ENCODE data around the gene TNFRSF12A. TPM values are rescaled to one million over a fixed set of nuclear protein-coding genes. Genes with fewer than 3 reads are reported as not detected.

Gene TNFRSF12A
- total and polyA plus RNA-seq, 2 of the 4 experiments (the other 2 are of a cell fraction) = 103 to 304 TPM

DNA sequence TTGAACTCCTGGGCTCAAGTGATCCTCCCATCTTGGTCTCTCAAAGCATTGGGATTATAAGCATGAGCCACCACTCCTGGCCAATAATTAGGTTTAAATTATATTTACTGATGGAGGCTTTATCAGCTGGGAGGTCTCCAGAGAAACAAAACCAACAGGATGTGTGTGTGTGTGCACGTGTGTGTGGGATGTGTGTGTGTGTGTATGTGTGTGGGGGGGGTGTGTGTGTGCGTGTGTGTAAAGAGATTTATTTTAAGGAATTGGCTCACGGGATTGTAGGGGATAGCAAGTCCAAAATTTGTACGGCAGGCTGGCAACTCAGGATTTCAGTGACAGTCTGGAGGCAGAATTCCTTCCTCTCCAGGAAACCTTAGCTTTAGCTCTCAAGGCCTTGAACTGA lies 30.8 kb downstream of the TNFRSF12A start:
- no peak for ATAC-seq (ENCODE audit: low read depth)
- BruUV-seq (replicated peaks) = no TSS peak
- ChIA-PET POLR2A (ENCODE audit: unreplicated experiment) (no interaction called here), CTCF (no interaction called here)
- no peaks in the 10 kb centered on the region for H3K36me3 ChIP-seq (ENCODE audit: control insufficient read depth, insufficient read depth, low read length)
- dilution Hi-C loops (cut with HindIII; ENCODE audit: low sequenced_read_pairs, unreplicated experiment) (no loop called here), intact Hi-C loops (cut with micrococcal nuclease) (no loop called here), in situ Hi-C loops (cut with MboI; ENCODE audit: low sequenced_read_pairs) (no loop called here)
- no peaks in the 10 kb centered on the region for H3K79me1 ChIP-seq (ENCODE audit: low read depth in 1 of 2, low read length in 2 of 2)
- no peak overlapping the region for H3K18ac ChIP-seq (ENCODE audit: low read depth, low read length)
- H4K91ac ChIP-seq (ENCODE audit: insufficient read depth, low read depth, low read length) = no peak overlapping the region
- H3K4me1 ChIP-seq (ENCODE audit: control insufficient read depth, insufficient read depth, low read length) = no peaks in the 10 kb centered on the region; the same call in 1 of the 2 replicates
- no peak overlapping the region for H2AFZ ChIP-seq (replicated peaks; ENCODE audit: low read length, poor library complexity)
- no peak overlapping the region for H3K27ac ChIP-seq (ENCODE audit: insufficient read depth, low read length)
- H2AK5ac ChIP-seq (ENCODE audit: low read depth, low read length) = no peak overlapping the region
- no peak overlapping the region for H2BK20ac ChIP-seq (ENCODE audit: low read depth, low read length)
- H3K27me3 ChIP-seq (ENCODE audit: control insufficient read depth, insufficient read depth, low read length) = peaks cover 44% of the 10 kb centered on the region
- no peaks in the 10 kb centered on the region for H3K9me3 ChIP-seq (ENCODE audit: control insufficient read depth, insufficient read depth, low read length)
- no peak overlapping the region for H3K56ac ChIP-seq (ENCODE audit: extremely low read depth, insufficient read depth, low read length)
- TF ChIP-seq, protein P1, sequence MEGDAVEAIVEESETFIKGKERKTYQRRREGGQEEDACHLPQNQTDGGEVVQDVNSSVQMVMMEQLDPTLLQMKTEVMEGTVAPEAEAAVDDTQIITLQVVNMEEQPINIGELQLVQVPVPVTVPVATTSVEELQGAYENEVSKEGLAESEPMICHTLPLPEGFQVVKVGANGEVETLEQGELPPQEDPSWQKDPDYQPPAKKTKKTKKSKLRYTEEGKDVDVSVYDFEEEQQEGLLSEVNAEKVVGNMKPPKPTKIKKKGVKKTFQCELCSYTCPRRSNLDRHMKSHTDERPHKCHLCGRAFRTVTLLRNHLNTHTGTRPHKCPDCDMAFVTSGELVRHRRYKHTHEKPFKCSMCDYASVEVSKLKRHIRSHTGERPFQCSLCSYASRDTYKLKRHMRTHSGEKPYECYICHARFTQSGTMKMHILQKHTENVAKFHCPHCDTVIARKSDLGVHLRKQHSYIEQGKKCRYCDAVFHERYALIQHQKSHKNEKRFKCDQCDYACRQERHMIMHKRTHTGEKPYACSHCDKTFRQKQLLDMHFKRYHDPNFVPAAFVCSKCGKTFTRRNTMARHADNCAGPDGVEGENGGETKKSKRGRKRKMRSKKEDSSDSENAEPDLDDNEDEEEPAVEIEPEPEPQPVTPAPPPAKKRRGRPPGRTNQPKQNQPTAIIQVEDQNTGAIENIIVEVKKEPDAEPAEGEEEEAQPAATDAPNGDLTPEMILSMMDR (conservative IDR thresholded peaks at IDR 0.05; ENCODE audit: low read depth, low read length) = no peak
- TF ChIP-seq MAZ (IDR thresholded peaks at IDR 0.05; ENCODE audit: borderline replicate concordance, low read depth, low read length) (no peak), POLR2A (IDR thresholded peaks at IDR 0.05; ENCODE audit: low read depth, low read length) (no peak), RCOR1 (IDR thresholded peaks at IDR 0.05; ENCODE audit: insufficient replicate concordance, low read length) (no peak), RFX5 (IDR thresholded peaks at IDR 0.05; ENCODE audit: low read depth, low read length) (no peak), FOS (IDR thresholded peaks at IDR 0.05; ENCODE audit: low read depth, low read length) (no peak), NFE2L2 (IDR thresholded peaks at IDR 0.05; ENCODE audit: low read depth, low read length) (no peak), RAD21 (IDR thresholded peaks at IDR 0.05; ENCODE audit: low read length) (no peak), BHLHE40 (IDR thresholded peaks at IDR 0.05; ENCODE audit: low read depth, low read length) (no peak), SMC3 (IDR thresholded peaks at IDR 0.05; ENCODE audit: low read depth, low read length) (no peak), MXI1 (IDR thresholded peaks at IDR 0.05; ENCODE audit: borderline replicate concordance, low read depth, low read length) (no peak)
- TF ChIP-seq, protein P2, sequence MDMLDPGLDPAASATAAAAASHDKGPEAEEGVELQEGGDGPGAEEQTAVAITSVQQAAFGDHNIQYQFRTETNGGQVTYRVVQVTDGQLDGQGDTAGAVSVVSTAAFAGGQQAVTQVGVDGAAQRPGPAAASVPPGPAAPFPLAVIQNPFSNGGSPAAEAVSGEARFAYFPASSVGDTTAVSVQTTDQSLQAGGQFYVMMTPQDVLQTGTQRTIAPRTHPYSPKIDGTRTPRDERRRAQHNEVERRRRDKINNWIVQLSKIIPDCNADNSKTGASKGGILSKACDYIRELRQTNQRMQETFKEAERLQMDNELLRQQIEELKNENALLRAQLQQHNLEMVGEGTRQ (IDR thresholded peaks at IDR 0.05; ENCODE audit: low read depth, low read length) = no peak
- TF ChIP-seq, protein P3, sequence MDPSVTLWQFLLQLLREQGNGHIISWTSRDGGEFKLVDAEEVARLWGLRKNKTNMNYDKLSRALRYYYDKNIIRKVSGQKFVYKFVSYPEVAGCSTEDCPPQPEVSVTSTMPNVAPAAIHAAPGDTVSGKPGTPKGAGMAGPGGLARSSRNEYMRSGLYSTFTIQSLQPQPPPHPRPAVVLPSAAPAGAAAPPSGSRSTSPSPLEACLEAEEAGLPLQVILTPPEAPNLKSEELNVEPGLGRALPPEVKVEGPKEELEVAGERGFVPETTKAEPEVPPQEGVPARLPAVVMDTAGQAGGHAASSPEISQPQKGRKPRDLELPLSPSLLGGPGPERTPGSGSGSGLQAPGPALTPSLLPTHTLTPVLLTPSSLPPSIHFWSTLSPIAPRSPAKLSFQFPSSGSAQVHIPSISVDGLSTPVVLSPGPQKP (IDR thresholded peaks at IDR 0.05; ENCODE audit: borderline replicate concordance, low read depth, low read length) = no peak
- no peak for DNase-seq
- no peak overlapping the region for H3K23ac ChIP-seq (ENCODE audit: low read depth, low read length)
- no peak overlapping the region for H4K5ac ChIP-seq (ENCODE audit: low read depth, low read length)
- no peak overlapping the region for H2BK5ac ChIP-seq (ENCODE audit: low read depth, low read length, poor library complexity, severe bottlenecking)
- no peak overlapping the region for H3K4me3 ChIP-seq (ENCODE audit: insufficient read depth, low read depth, low read length)
- H3K4me2 ChIP-seq (ENCODE audit: low read depth, low read length) = no peak overlapping the region
- no peak overlapping the region for H2BK15ac ChIP-seq (ENCODE audit: low read depth, low read length)
- peaks cover 3% of the 10 kb centered on the region; the same call in 1 of the 2 replicates for H3K9me1 ChIP-seq (ENCODE audit: insufficient read depth, low read length)
- no peak overlapping the region for H3K14ac ChIP-seq (replicated peaks; ENCODE audit: low read depth, low read length)
- no peak overlapping the region for H3K4ac ChIP-seq (ENCODE audit: low read depth, low read length)
- no peak overlapping the region for H4K8ac ChIP-seq (ENCODE audit: low read depth in 2 of 2, low read length in 2 of 2)
- no peak overlapping the region for H2BK120ac ChIP-seq (ENCODE audit: low read depth, low read length)
- H3K9ac ChIP-seq (ENCODE audit: low read depth, low read length) = no peak overlapping the region
- H2AK9ac ChIP-seq (replicated peaks; ENCODE audit: low read depth, low read length, poor library complexity) = no peak overlapping the region
- no peaks in the 10 kb centered on the region for H4K20me1 ChIP-seq (ENCODE audit: insufficient read depth, low read length)
- WGBS, 2 experiments (ENCODE audit: extremely low coverage in 2 of 2, insufficient read length in 1 of 2) = 78% methylated on average over 1 of the region's 4 CpGs; no CpG with 5 or more reads in 1 of the 2 experiments

All from IMR-90 (cell line).